GM21360 (cell line): ENCODE results near the gene LTBP1.

Experiments
- ATAC-seq: cut with Tn5 transposase; IDR thresholded peaks from one replicate; pipeline ENCODE4 v1.9.1; 2021; ENCODE audit warnings: mild to moderate bottlenecking, moderate library complexity; ENCODE audit not compliant: unreplicated experiment

The LTBP1 gene

GRCh38 chr2:33242845-33243244, 296.1 kb downstream of the LTBP1 start:
- ATAC-seq, result no peak

- no peak for ATAC-seq
These were observed 299.7 kb downstream of the LTBP1 start for GRCh38 chr2:33246432-33246831.

- ATAC-seq, result no peak
These were observed 300.6 kb downstream of the LTBP1 start for GRCh38 chr2:33247365-33247764.

GRCh38 chr2:33250417-33251029, 303.8 kb downstream of the LTBP1 start:
- no peak for ATAC-seq

- ATAC-seq, result no peak
These were observed 309.5 kb downstream of the LTBP1 start for GRCh38 chr2:33256162-33256755.

- no peak for ATAC-seq
These were observed 311.6 kb downstream of the LTBP1 start for GRCh38 chr2:33258387-33258786.

- ATAC-seq, result no peak
These were observed 315.3 kb downstream of the LTBP1 start for GRCh38 chr2:33262097-33262496.

- no peak for ATAC-seq
These were observed 318.0 kb downstream of the LTBP1 start for GRCh38 chr2:33264766-33265165.

- no peak for ATAC-seq
These were observed 319.0 kb downstream of the LTBP1 start for GRCh38 chr2:33265584-33266338.

- ATAC-seq, result no peak
These were observed 319.7 kb downstream of the LTBP1 start for GRCh38 chr2:33266467-33266866.

- ATAC-seq, result no peak
These were observed 320.3 kb downstream of the LTBP1 start for GRCh38 chr2:33267043-33267442.

- ATAC-seq, result no peak
These were observed 321.0 kb downstream of the LTBP1 start for GRCh38 chr2:33267756-33268155.

GRCh38 chr2:33268246-33268831, 321.6 kb downstream of the LTBP1 start:
- ATAC-seq, result no peak

GRCh38 chr2:33272001-33272400, 325.2 kb downstream of the LTBP1 start:
- peak; percentile 95 for ATAC-seq

- ATAC-seq, result no peak
These were observed 326.7 kb downstream of the LTBP1 start for GRCh38 chr2:33273479-33273878.

GRCh38 chr2:33274524-33274923, 327.8 kb downstream of the LTBP1 start:
- ATAC-seq, result no peak

GRCh38 chr2:33275689-33276444, 329.1 kb downstream of the LTBP1 start:
- ATAC-seq, result no peak

- no peak for ATAC-seq
These were observed 330.3 kb downstream of the LTBP1 start for GRCh38 chr2:33277002-33277426.

GRCh38 chr2:33278245-33278943, 331.6 kb downstream of the LTBP1 start:
- ATAC-seq, result no peak

- no peak for ATAC-seq
These were observed 337.5 kb downstream of the LTBP1 start for GRCh38 chr2:33284287-33284686.
